HepG2 (cell line): ENCODE measurements around the gene GRK5. TPM values are rescaled to one million over a fixed set of nuclear protein-coding genes. Genes with fewer than 3 reads are reported as not detected.
A peak's percentile ranks its signal among the peaks of the same experiment; 100 is the strongest.

Experiments used
- BCL6 ChIP-seq: IDR thresholded peaks from 2 replicates; pipeline ENCODE4 v1.6.1; 2016; ENCODE audit warnings: missing genetic modification reagents, missing compliant biosample characterization
- HDAC6 ChIP-seq: fragments of 200-600 bp; sonication (generic); IDR thresholded peaks from 2 replicates; pipeline ENCODE4 v1.7.0; 2017; ENCODE audit warnings: mild to moderate bottlenecking, antibody characterized with exemption, low read length, low read depth
- HES4 ChIP-seq: sonication (generic); formaldehyde crosslinking; IDR thresholded peaks from 2 replicates; pipeline ENCODE4 v1.9.0; 2021; ENCODE audit warnings: mild to moderate bottlenecking, missing genetic modification reagents, borderline replicate concordance
- KLF16 ChIP-seq, 2 experiments: sonication (generic) in 1 of 2; formaldehyde crosslinking in 1 of 2; IDR thresholded peaks; 2 replicates each; pipeline versions ENCODE4 v1.6.1 to v1.8.0; 2016 to 2023; ENCODE audit warnings: missing genetic modification reagents in 2 of 2, missing compliant biosample characterization in 1 of 2
- MAFG ChIP-seq: sonication (generic); formaldehyde crosslinking; IDR thresholded peaks from 2 replicates; pipeline ENCODE4 v1.5.1; 2020; ENCODE audit warnings: mild to moderate bottlenecking, missing genetic modification reagents
- MTA3 ChIP-seq: sonication (generic); formaldehyde crosslinking; IDR thresholded peaks from 2 replicates; pipeline ENCODE4 v1.4.0; 2020; ENCODE audit warnings: missing genetic modification reagents
- NCOA2 ChIP-seq: sonication (generic); formaldehyde crosslinking; IDR thresholded peaks from 2 replicates; pipeline ENCODE4 v1.8.0; 2022; ENCODE audit warnings: inconsistent platforms
- NRL ChIP-seq: sonication (generic); formaldehyde crosslinking; IDR thresholded peaks from 2 replicates; pipeline ENCODE4 v1.5.0; 2020; ENCODE audit warnings: missing genetic modification reagents, mild to moderate bottlenecking, moderate library complexity, borderline replicate concordance
- PAF1 ChIP-seq: IDR thresholded peaks from 2 replicates; pipeline ENCODE4 v1.6.1; 2016; ENCODE audit warnings: missing genetic modification reagents, missing compliant biosample characterization
- PRMT3 ChIP-seq: sonication (generic); formaldehyde crosslinking; IDR thresholded peaks from 2 replicates; pipeline ENCODE4 v1.8.1; 2022; ENCODE audit warnings: low read depth, mild to moderate bottlenecking, moderate library complexity, missing genetic modification reagents, borderline replicate concordance
- RARA ChIP-seq: IDR thresholded peaks from 2 replicates; pipeline ENCODE4 v1.6.1; 2016; ENCODE audit warnings: missing genetic modification reagents, missing compliant biosample characterization
- RBM22 ChIP-seq: fragments of 200-400 bp; formaldehyde crosslinking; optimal IDR thresholded peaks from 2 replicates; pipeline ENCODE3; 2017; ENCODE audit warnings: mild to moderate bottlenecking, low read length, moderate library complexity
- SAP130 ChIP-seq: IDR thresholded peaks from 2 replicates; pipeline ENCODE4 v1.6.1; 2016; ENCODE audit warnings: low read depth
- SRY ChIP-seq: sonication (generic); formaldehyde crosslinking; IDR thresholded peaks from 2 replicates; pipeline ENCODE4 v1.8.0; 2022; ENCODE audit warnings: mild to moderate bottlenecking, missing genetic modification reagents
- ZNF274 ChIP-seq: sonication (generic); formaldehyde crosslinking; IDR thresholded peaks from 2 replicates; pipeline ENCODE4 v1.5.1; 2020; ENCODE audit warnings: mild to moderate bottlenecking, missing genetic modification reagents
- polyA plus RNA-seq, 8 experiments: library from polyadenylated mRNA; depleted of rRNA in 3 of 8; stranded (reverse) in 7 of 8; unstranded in 1 of 8; fragments of >200 nt; fragmentation: Illumina TruSeq in 4 of 8; extraction: Trizol in 4 of 8; gene quantifications; 2 replicates each; pipeline versions ENCODE4 v1.2.1 to v1.2.3, GENCODE V29; 2011 to 2016; ENCODE audit warnings: low read depth in 4 of 8, missing spikeins in 1 of 8, mixed read lengths in 1 of 8; ENCODE audit not compliant: insufficient read depth in 1 of 8
- total RNA-seq, 5 experiments: library from RNA; depleted of rRNA; stranded (reverse); fragments of >200 nt; fragmentation: Illumina TruSeq; extraction: Trizol; gene quantifications; 2 replicates each; pipeline ENCODE4 v1.2.3, GENCODE V29; 2016; ENCODE audit warnings: low read depth in 1 of 5
- TF ChIP-seq, protein P1 (sequence below): IDR thresholded peaks from 2 replicates; pipeline ENCODE4 v1.6.1; 2016; ENCODE audit warnings: low read depth, control low read depth
- TF ChIP-seq, protein P2 (sequence below): IDR thresholded peaks from 2 replicates; pipeline ENCODE4 v1.6.1; 2016; ENCODE audit warnings: mild to moderate bottlenecking, missing biosample characterization, missing genetic modification reagents
- TF ChIP-seq, protein P3 (sequence below): sonication (generic); formaldehyde crosslinking; IDR thresholded peaks from 2 replicates; pipeline ENCODE4 v1.4.0; 2020; ENCODE audit warnings: missing genetic modification reagents

GRK5 gene
- total and polyA plus RNA-seq, 2 of the 13 experiments (the other 11 are each of a cell fraction or from before 2014, with no cell fraction given), result 10.4 to 12.6 TPM

DNA sequence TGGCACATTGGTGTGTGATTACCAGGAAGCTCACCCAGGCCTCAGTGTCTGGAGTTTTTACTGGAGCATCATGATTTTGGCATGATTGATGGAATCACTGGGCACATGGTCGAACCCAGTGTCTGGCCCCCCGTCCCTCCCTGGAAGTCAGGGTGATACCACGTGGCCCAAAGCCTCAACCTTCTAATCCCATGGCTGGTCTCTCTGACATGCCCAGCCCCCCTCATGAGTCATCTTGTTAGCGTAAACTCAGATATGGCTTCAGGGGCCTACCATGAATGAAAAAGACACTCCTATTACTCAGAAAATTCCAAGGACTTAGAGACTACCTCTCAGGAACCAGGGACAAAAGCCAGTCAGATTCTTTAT is 109.3 kb downstream of the GRK5 start (continued):
- TF ChIP-seq HDAC6 (no peak), KLF16 (CRISPR knock-in tag; IDR thresholded peaks at IDR 0.05) (peak in 1 of 2 experiments; percentile 66; a peak in 1 of 4 replicates), NCOA2 (peak; percentile 54; the same call in 1 of the 2 replicates), SRY (CRISPR knock-in tag) (no peak), PAF1 (CRISPR knock-in tag) (no peak), HES4 (CRISPR knock-in tag) (no peak), BCL6 (peak; percentile 37; the same call in 1 of the 2 replicates), SAP130 (CRISPR knock-in tag) (peak; percentile 79), NRL (CRISPR knock-in tag) (peak; percentile 30; the same call in 1 of the 2 replicates), PRMT3 (CRISPR knock-in tag) (no peak), ZNF274 (CRISPR knock-in tag) (no peak), MAFG (no peak), RARA (CRISPR knock-in tag) (peak; percentile 40; the same call in 1 of the 2 replicates), MTA3 (CRISPR knock-in tag) (no peak), RBM22 (peak; percentile 42)
- TF ChIP-seq, protein P1, sequence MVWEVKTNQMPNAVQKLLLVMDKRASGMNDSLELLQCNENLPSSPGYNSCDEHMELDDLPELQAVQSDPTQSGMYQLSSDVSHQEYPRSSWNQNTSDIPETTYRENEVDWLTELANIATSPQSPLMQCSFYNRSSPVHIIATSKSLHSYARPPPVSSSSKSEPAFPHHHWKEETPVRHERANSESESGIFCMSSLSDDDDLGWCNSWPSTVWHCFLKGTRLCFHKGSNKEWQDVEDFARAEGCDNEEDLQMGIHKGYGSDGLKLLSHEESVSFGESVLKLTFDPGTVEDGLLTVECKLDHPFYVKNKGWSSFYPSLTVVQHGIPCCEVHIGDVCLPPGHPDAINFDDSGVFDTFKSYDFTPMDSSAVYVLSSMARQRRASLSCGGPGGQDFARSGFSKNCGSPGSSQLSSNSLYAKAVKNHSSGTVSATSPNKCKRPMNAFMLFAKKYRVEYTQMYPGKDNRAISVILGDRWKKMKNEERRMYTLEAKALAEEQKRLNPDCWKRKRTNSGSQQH (CRISPR knock-in tag), result 0 out of 2 replicates have a peak, but pooled peaks have one; percentile 13
- TF ChIP-seq, protein P2, sequence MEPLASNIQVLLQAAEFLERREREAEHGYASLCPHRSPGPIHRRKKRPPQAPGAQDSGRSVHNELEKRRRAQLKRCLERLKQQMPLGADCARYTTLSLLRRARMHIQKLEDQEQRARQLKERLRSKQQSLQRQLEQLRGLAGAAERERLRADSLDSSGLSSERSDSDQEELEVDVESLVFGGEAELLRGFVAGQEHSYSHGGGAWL (CRISPR knock-in tag), result 0 out of 2 replicates have a peak, but pooled peaks have one; percentile 45
- TF ChIP-seq, protein P3, sequence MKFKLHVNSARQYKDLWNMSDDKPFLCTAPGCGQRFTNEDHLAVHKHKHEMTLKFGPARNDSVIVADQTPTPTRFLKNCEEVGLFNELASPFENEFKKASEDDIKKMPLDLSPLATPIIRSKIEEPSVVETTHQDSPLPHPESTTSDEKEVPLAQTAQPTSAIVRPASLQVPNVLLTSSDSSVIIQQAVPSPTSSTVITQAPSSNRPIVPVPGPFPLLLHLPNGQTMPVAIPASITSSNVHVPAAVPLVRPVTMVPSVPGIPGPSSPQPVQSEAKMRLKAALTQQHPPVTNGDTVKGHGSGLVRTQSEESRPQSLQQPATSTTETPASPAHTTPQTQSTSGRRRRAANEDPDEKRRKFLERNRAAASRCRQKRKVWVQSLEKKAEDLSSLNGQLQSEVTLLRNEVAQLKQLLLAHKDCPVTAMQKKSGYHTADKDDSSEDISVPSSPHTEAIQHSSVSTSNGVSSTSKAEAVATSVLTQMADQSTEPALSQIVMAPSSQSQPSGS, result peak; percentile 70
